Stimulated activated CD4-positive, alpha-beta T cell treated with anti-CD3 and anti-CD28 coated beads, TNF-alpha, amount 100 ng/mL, for 24 hours (primary cell): ENCODE results near the gene CCDC159.

Experiments used
- DNase-seq, 3 experiments: peaks; one replicate each; pipeline ENCODE4 v3.0.0-alpha.2; 2020; ENCODE audit warnings: low read depth in 3 of 3

Gene CCDC159

DNA sequence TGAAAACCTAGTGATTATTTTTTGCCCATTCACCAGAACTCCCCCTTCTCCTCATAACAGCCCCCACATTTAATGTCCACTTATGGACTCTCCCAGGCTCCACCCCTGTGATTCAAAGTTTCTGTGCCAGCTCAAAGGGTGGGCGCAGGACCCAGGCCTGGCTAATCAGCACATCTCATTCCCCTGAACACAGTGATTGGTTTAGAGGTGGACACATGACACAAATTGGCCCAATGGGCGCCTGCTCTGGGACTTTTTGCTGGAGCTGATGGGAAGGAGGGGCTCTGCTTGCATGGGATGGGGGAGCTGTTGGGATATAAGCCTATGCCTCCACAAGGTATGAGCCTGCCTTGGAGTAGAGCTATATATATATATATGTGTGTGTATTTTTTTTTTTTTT lies 44.0 kb downstream of the CCDC159 start:
- no peak for DNase-seq

DNA sequence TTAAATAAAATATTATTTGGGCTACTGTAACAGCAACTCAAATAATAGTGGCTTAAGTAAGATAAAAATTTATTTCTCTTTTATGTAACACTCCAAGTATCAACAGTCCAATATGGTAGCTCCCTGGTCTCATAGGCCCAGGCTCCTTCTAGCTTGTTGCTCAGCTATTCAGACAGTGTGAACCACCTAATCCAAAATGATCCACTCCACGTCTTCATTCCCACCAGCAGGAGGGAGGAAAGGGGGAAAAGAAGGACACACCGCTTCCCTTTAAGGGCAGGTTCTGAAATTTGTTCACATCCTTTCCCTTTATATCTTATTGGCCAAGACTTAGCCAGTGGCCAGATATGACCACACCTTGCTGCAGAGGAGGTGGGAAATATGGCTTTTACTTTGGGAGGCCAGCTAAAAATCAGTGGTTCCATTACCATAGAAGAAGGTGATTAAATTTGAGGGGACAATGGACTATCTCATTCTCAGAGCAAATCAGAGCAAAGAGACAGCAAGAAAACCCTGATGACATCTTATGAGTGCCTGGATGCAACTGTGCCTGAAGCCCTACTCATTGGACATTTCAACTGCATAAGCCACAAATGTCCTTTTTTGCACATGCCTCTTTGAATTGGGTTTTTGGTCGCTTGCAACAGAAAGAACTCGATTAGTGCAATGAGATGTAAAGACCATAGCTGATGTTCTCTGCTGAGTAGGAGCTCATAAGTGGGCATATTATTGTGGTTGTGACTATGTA lies 44.8 kb downstream of the CCDC159 start:
- DNase-seq, result no peak

GRCh38 chr19:11397089-11397610 lies 50.8 kb downstream of the CCDC159 start:
- DNase-seq, result no peak

GRCh38 chr19:11399667-11400066 lies 53.3 kb downstream of the CCDC159 start:
- no peak for DNase-seq

GRCh38 chr19:11400798-11401197 lies 54.5 kb downstream of the CCDC159 start:
- DNase-seq, result no peak

GRCh38 chr19:11401808-11402543 lies 55.7 kb downstream of the CCDC159 start:
- no peak for DNase-seq
